GM08714 (cell line): ENCODE results near the gene KPNA3.
"Not testable (repeated sequence)": the region's sequence is repeated elsewhere in the genome, so short reads cannot be mapped to it uniquely, and the experiment has no call there.

Experiments
- H3K4me3 ChIP-seq: fragments of 200-500 bp; sonication (Bioruptor generic); 2 replicates; pipeline ENCODE4 v1.5.1; 2014; ENCODE audit warnings: mild to moderate bottlenecking, low read length, inconsistent platforms
- ZNF274 ChIP-seq: IDR thresholded peaks from 2 replicates; pipeline ENCODE4 v1.6.1; 2012; ENCODE audit warnings: mild to moderate bottlenecking, low read depth, low read length

Gene KPNA3

GRCh38 chr13:49792550-49793324 lies at the start of gene KPNA3:
Gene KPNA3 (minus strand): TSS chr13:49792682. CDS start chr13:49792506, 176 bp downstream.
- TF ChIP-seq ZNF274: no peak
- peak within 1 kb of the TSS; percentile 99 for H3K4me3 ChIP-seq

GRCh38 chr13:49841964-49842363 lies 49.5 kb upstream of the KPNA3 start:
- TF ChIP-seq ZNF274: no peak

GRCh38 chr13:49840675-49841074 lies 48.2 kb upstream of the KPNA3 start:
- TF ChIP-seq ZNF274: no peak
- no peak overlapping the region for H3K4me3 ChIP-seq

More at GRCh38 chr13:49841964-49842363, 49.5 kb upstream of the KPNA3 start:
- H3K4me3 ChIP-seq: no peak overlapping the region

GRCh38 chr13:49840266-49840665 lies 47.8 kb upstream of the KPNA3 start:
- no peak for TF ChIP-seq ZNF274
- no peak overlapping the region for H3K4me3 ChIP-seq

- TF ChIP-seq ZNF274: no peak
- H3K4me3 ChIP-seq: no peak overlapping the region
These were observed 46.5 kb upstream of the KPNA3 start for GRCh38 chr13:49838989-49839388.

GRCh38 chr13:49836516-49836915 lies 44.0 kb upstream of the KPNA3 start:
- TF ChIP-seq ZNF274: no peak
- no peak overlapping the region for H3K4me3 ChIP-seq

- no peak overlapping the region for H3K4me3 ChIP-seq
- no peak for TF ChIP-seq ZNF274
These were observed 40.9 kb upstream of the KPNA3 start for GRCh38 chr13:49833402-49833801.

- no peak overlapping the region for H3K4me3 ChIP-seq
- TF ChIP-seq ZNF274: no peak
These were observed 39.0 kb upstream of the KPNA3 start for GRCh38 chr13:49831455-49831854.

- no peak overlapping the region for H3K4me3 ChIP-seq
- no peak for TF ChIP-seq ZNF274
These were observed 38.2 kb upstream of the KPNA3 start for GRCh38 chr13:49830721-49831120.

GRCh38 chr13:49829715-49830114 lies 37.2 kb upstream of the KPNA3 start:
- no peak for TF ChIP-seq ZNF274
- H3K4me3 ChIP-seq: no peak overlapping the region

GRCh38 chr13:49828453-49828852 lies 36.0 kb upstream of the KPNA3 start:
- no peak for TF ChIP-seq ZNF274
- no peak overlapping the region for H3K4me3 ChIP-seq

- H3K4me3 ChIP-seq: no peak overlapping the region
- TF ChIP-seq ZNF274: no peak
These were observed 35.4 kb upstream of the KPNA3 start for GRCh38 chr13:49827891-49828290.

GRCh38 chr13:49827336-49827735 lies 34.9 kb upstream of the KPNA3 start:
- no peak for TF ChIP-seq ZNF274
- H3K4me3 ChIP-seq: no peak overlapping the region

GRCh38 chr13:49821216-49822009 lies 28.9 kb upstream of the KPNA3 start:
- no peak overlapping the region for H3K4me3 ChIP-seq
- no peak for TF ChIP-seq ZNF274

GRCh38 chr13:49820591-49821215 lies 28.2 kb upstream of the KPNA3 start:
- no peak overlapping the region for H3K4me3 ChIP-seq
- no peak for TF ChIP-seq ZNF274

- not testable (repeated sequence) for H3K4me3 ChIP-seq
These were observed 23.6 kb upstream of the KPNA3 start for GRCh38 chr13:49816047-49816446.
